HG03064 (cell line): ENCODE results near the gene MAP3K8.

Source experiments
- ATAC-seq: cut with Tn5 transposase; IDR thresholded peaks from one replicate; pipeline ENCODE4 v1.9.1; 2021; ENCODE audit warnings: low read depth; ENCODE audit not compliant: unreplicated experiment

Gene MAP3K8

DNA sequence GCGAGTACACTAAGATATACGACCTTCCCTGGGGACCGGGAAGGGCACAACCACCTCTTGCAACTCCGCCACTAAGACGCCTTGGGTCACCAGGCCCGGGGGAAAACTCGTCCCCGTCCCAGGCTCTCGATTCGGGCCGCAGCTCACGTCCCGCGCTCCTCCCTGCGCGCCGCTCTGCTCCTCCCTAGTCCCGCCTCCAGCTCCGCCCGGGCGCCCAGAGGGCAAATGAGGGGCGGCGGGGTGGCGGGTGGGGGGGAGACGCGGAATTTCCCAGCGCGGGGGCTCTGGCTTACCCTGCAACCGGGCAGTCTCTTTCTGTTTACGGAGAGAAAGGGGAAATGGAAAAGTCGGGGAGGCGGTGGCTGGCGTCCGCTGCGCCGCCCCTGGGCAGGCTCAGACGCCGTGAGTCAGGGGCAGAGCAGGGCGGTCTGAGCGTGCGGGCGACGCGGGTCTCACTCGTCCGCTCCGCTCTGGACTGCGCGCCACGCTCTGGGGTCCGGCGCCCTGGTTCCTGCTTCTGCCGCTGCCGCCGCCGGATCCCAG is at the start of gene MAP3K8:
Gene MAP3K8, plus strand, starts transcription at position 455 of the 543 bp plus-strand sequence. CDS start 4,755 bp downstream, outside the sequence.
- peak; percentile 53 for ATAC-seq

GRCh38 chr10:30384701-30385201 is 49.2 kb upstream of the MAP3K8 start:
- no peak for ATAC-seq

DNA sequence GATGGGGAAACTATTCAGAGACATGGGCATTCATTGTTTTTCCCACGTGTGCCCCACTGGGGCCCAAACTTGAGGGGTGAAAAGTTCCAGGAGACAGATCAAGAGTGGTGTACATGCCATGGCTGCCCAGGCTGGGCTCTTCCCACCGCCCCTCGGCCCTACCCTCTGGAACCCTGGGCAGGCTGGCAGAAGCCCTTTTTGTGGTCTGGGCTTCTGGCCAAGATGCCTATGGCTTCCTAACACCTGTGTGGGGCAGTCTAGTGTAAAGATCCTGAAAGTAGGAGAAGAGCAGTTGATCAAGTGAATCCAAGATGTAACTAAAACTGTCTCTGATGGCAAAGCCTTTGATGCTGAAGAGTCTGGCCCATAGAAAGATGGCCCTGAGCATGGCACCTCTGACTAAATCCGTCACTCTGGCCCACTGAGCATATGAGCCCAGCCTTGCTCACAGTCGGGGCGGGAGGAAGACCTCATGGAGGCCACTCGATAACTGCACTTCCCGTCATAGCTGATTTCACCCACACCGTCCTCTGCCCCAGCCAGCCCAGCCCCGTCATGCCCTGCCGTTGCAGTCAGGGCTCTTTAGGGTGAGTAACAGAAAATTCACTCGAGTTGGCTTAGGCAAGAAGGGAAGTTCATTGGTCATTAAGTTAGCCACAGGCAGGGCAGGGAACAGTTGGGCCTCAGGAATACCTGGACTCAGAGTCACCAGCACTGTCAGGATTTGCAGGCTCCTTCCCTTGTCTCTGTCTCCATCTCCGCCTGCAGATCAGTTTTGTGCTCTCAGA is 47.0 kb upstream of the MAP3K8 start:
- ATAC-seq = no peak

GRCh38 chr10:30387646-30388243 is 46.2 kb upstream of the MAP3K8 start:
- ATAC-seq = no peak

GRCh38 chr10:30389543-30389942 is 44.4 kb upstream of the MAP3K8 start:
- ATAC-seq = no peak

DNA sequence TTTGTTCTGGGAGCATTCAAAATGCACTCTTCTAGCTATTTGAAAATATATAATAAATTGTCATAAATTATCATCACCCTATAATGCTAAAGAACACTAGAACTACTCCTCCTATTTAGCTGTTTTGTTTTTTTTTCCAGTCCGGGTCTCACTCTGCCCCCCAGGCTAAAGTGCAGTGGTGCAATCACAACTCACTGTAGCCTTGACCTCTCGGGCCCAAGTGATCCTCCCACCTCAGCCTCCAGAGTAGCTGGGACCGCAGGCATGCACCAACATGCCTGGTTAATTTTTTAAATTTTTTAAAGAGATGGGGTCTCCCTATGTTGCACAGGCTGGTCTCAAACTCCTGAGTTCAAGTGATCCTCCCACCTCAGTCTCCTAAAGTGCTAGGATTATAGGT is 43.8 kb upstream of the MAP3K8 start:
- ATAC-seq = no peak

DNA sequence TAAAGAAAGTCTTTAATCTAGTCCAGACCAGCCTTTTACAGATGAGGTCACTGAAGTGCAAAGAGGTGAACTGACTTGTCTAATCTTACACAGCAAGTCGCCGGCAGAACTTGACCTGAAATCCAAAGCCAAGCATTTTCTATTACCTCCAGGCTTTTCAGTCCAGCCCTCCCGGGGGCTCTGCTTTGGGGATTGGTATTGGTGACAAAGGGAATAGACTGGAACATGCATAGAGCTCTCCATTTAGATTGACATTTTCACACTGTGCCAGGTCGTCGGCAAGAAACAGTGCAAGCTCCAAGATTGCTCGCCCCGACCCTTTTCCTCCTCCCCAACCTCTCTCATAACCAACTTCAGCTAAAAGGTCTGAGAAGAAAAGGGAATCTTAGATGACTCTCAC is 42.7 kb upstream of the MAP3K8 start:
- no peak for ATAC-seq

DNA sequence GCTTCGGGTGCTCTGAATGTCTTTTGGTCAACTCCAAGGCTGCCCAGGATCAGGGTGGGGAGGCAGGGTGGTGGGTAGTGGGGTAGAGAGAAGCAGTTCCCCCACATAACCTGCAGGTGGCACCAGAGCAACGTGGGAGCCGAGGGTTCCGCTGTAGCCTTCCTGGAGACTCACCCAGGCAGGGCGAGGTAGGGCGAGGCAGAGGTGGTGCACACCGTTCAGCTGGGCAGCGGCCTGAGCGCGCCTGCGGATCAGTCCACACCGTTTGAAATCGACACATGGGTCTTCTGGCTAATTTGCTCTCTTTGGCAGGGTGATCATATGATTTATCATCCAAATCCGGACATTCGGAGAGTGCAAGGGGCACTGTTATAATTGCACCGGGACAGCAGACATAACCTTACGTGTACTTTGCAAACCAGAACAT is 41.4 kb upstream of the MAP3K8 start:
- peak; percentile 73 for ATAC-seq

GRCh38 chr10:30396293-30396692 is 37.7 kb upstream of the MAP3K8 start:
- ATAC-seq = no peak

DNA sequence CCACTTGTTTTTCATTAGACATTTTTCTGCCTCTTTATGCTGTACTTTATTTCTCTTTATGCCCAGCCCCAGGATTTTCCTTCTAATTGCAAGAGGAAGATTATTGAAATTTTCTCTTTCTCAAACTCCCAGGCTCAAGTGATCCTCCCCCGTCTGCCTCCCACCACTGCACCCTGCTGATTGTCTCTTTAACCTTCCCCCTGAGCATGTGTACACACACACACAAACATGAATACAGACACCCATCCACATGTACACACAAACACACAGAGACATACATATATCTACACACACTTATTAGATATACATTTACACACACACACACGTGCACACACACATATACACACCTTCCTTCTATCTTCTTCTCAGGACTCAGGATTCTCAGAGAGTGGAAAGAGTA is 37.3 kb upstream of the MAP3K8 start:
- no peak for ATAC-seq

- no peak for ATAC-seq
Observed at GRCh38 chr10:30398193-30398592, 35.8 kb upstream of the MAP3K8 start.

GRCh38 chr10:30398788-30399187 is 35.2 kb upstream of the MAP3K8 start:
- no peak for ATAC-seq

DNA sequence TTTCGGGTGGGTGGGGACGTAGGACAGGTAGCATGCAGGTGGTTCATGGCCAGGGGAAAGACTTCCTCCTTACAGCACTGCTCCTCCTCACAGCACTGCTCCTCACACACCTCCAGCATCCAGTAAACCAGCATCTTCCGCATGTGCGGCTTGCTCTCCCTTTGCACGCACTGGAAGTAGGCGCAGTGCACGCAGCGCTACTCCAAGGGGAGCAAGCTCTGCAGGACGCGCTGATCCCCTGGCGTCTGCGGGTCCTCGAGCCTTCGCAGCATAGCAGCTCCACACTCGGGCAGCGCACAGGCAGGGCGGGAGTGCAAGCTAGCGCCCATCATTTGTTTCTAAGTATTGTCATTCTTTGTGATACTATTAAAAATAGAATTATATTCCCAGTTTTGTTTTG is 30.5 kb upstream of the MAP3K8 start:
- no peak for ATAC-seq

DNA sequence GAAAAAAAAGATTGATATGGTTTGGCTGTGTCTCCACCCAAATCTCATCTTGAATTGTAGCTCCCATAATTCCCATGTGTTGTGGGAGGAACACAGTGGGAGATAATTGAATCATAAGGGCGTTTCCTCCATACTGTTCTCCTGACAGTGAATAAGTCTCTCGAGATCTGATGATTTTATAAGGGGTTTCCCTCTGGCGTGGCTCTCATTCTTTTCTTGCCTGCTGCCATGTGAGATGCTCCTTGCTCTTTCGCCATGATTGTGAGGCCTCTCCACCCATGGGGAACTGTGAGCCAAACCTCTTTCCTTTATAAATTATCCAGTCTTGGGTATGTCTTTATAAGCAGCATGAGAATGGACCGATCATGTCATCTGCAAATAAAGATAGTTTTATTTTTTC is 29.4 kb upstream of the MAP3K8 start:
- no peak for ATAC-seq

DNA sequence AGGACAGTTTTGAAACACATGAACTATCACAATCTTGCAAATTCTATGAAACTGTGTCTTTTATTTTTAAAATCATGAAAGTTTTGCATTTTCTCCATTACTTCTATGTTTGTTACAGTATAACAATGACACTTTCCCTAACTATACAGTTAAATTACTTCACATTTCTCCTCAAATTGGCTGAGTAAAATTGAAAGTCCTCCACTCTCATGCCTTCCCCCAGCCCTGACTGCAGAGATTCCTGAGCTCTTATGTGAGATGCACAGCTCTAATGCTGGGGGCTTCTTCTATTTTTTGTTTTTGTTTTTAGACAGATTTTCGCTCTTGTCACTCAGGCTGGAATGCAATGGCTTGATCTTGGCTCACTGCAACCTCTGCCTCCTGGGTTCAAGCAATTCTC is 22.7 kb upstream of the MAP3K8 start:
- no peak for ATAC-seq

DNA sequence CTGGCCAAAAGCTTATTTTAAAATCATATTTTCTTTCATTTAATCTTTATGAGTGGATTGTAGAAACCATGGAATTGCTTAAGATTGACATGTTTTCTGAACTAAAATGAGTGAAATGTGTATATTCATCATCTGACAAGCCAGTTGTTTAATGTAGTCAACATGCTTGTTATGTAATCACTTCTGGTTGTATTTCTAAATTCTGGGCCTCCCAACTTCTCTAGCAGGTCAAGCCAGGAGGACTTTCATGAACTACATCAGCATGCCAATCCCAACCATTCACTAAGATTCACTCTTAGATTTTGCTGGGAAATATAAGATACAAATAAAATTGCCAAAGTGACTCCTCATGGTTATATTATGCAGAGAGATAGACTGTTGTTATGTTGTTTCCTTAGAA is 21.1 kb upstream of the MAP3K8 start:
- no peak for ATAC-seq

- no peak for ATAC-seq
Observed at GRCh38 chr10:30413996-30414576, 19.9 kb upstream of the MAP3K8 start.

DNA sequence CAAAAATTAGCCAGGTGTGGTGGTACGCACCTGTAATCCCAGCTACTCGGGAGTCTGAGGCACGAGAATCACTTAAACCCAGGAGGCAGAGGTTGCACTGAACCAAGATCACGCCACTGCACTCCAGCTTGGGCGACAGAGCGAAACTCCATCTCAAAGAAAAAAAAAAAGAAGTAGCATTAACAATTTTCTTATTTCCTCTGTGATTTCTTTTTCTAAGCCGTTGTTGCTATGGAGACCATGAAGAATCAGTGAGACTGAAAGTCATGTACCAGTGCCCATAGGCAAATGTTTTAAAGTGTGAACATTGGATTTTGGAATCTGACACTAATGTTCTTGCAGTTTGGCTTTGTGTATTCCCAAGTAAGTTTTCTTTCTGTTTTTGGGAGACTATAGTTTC is 18.4 kb upstream of the MAP3K8 start:
- ATAC-seq = no peak

DNA sequence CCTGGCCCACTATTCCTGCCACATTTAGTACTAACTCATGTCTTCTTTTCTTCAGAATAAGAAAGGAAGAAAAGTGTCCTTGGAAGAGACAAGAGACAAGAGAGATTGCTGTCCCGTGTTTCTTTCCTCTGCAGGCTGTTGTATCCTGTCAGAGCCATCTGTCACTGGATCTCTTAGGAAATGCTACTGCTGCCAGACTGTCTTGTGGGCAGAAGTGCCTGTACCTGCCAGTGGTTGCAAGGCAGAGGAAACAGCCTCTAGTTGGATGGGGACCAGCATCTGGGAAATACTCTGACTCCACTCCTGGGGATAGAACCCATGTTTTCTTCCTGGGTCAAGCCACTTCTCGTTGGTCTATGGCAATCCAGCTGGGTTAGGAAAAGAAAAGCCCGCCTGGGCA is 16.7 kb upstream of the MAP3K8 start:
- ATAC-seq = no peak

DNA sequence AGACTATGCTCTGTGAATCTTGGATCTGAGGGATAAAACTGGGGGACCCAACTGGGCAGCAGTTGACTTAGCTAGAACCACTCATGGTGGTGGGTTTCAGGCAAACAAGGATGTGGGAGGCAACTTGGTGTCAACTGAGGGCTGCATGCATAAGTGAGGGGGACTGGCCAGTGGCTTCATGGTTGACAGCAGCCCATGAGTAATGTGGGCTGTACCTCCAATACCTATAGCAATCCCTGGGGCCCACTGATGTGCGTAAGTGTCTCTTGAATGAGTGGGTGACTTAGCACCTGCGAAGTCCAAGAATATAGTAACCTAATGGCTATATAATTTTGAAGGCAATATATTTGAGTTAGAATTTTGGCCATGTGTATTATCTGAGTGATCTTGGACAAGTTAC is 13.7 kb upstream of the MAP3K8 start:
- ATAC-seq = no peak

GRCh38 chr10:30420766-30421165 is 13.2 kb upstream of the MAP3K8 start:
- ATAC-seq = no peak
